ENCODE data around the gene MYO7B.

- TF ChIP-seq POLR2A (IDR thresholded peaks at IDR 0.05): no peak
- no peak for TF ChIP-seq CTCF (IDR thresholded peaks at IDR 0.05)
- TF ChIP-seq POLR2AphosphoS5 (IDR thresholded peaks at IDR 0.05): no peak
Observed at GRCh38 chr2:127545796-127546195, 10.3 kb downstream of the MYO7B start.

Measured in gastroesophageal sphincter (tissue), 3 donors.